Raji (cell line): Measurements from ENCODE around the gene SCCPDH.

Experiments
- POLR2A ChIP-seq: IDR thresholded peaks from 2 replicates; pipeline ENCODE4 v1.6.1; 2011; ENCODE audit warnings: low read depth, low read length, control low read depth; ENCODE audit not compliant: insufficient read depth

The SCCPDH gene

DNA sequence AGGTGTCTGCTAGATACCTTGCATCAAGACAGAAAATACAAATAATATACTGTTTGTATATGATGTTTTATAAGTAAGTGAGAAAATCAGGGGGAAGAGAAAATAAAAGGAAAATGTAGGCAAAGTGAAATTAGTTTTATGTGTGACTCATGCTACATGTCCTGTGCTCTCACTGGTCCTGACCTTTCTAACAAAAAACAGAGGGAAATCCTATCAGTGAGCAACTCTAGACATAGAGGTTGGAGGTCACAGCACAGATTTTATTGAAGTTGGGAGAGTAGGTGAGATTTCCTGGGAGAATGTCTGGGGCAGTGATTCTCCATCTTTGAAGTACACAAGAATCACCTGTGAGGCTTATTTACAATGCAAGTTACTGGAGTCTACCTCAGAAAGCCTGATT lies 9.5 kb downstream of the SCCPDH start:
- no peak for TF ChIP-seq POLR2A

DNA sequence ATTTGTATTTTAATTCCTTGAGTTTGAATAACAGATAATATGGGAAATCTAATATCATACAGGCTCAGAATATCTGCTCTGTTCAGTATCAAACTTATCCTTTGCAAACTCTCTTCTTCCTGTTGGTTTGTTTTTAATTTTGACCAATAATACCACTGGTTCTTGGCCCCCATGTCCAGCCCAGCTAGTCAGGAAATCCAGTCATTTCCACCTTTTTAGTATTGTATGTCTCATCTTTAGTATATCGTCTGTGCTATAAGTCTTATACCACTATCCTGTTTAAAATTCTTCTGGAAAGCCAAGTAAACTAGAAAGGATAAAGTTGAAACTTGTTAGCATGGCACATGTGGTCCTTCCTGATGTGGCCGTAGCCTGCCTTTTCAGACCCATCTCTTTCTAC lies 10.7 kb downstream of the SCCPDH start:
- no peak for TF ChIP-seq POLR2A

DNA sequence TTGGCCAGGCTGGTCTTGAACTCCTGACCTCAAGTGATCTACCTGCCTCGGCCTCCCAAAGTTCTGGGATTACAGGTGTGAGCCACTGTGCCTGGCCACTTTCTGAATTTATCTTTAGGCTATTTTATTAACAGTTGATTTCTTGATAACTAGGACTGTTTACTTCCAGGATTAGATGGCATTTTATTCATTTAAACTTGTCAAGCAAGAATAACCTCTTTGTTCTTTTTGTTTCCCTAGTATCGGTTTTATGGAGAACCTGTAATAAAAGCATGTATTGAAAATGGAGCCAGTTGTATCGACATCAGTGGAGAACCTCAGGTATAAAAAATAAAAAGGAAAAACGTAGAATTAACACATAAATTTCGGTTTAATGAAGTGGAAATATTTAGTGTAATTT lies 11.5 kb downstream of the SCCPDH start:
- TF ChIP-seq POLR2A = no peak

DNA sequence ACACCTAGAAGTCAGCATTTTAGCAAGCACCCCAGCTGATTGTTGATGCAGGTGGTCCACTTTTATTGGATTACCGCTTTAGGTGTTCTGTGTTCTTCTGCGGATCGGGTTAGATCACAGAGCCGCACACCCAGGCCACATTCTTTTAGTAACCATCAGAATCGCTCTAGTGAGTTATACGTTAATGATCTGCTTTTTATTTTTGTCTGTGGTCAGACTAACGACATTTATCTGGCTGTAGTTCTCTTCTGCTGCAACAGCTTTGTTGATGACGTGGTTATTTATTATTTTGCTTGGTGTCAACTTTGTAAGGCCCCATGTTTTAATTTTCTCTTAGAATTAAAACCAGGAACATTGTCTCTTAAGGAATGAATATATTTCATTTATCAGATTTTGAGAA lies 18.2 kb downstream of the SCCPDH start:
- no peak for TF ChIP-seq POLR2A

DNA sequence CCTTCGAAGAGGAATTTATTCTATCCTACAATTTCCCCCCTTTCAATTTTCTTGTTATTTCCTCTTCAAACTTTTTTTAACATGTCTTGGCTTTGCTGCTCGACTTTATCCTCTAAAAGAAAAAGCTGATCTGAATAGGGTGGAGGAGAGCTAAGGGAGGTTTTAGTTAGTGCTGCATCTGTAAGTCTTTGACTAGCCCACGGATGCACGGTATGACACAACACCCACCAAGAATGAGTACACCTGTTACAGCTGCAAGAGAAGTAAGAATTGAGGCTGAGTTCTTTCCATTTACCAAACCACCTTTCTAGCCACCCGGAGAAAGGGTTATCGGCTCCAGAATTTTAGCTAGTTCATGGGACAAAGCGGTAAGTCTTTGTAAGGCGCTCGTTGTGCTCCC lies 23.8 kb downstream of the SCCPDH start:
- TF ChIP-seq POLR2A = no peak

DNA sequence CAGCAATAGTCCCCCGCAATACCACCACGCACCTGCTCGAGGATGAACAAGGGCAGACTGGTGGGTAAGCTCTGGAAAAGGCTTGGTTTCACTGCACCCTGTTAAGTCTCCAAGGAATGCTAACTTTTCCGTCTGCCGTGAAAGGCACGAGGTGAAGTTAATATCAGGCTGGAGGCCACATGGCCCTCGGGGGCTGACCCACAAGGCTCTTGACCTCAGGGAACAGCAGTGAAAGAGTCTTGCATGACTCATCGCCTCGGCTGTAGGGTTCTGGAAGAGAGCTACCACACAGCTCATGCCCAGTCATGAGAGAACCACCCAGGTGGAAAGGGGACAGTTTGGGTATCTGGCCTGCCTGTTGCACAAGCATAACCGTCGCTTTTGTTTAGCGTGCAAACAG lies 24.7 kb downstream of the SCCPDH start:
- no peak for TF ChIP-seq POLR2A

DNA sequence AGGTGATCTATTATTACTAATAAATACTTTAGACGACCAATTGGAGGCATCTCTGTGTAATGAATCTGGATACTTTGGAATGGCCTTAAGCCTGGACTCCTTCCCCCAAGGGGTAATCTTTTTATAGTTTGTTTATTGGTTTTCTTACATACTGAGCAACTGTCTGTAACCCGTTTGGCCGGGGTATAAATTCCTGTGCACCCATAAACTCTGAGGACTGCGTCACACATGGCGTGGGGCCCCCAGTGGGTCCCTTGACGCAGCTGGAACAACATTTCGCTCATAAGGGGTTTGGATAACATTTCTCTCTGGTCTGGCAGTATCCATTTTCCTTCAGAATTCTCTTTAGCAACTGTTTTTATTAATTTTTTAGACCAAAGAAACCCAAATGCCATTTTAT lies 26.5 kb downstream of the SCCPDH start:
- no peak for TF ChIP-seq POLR2A

DNA sequence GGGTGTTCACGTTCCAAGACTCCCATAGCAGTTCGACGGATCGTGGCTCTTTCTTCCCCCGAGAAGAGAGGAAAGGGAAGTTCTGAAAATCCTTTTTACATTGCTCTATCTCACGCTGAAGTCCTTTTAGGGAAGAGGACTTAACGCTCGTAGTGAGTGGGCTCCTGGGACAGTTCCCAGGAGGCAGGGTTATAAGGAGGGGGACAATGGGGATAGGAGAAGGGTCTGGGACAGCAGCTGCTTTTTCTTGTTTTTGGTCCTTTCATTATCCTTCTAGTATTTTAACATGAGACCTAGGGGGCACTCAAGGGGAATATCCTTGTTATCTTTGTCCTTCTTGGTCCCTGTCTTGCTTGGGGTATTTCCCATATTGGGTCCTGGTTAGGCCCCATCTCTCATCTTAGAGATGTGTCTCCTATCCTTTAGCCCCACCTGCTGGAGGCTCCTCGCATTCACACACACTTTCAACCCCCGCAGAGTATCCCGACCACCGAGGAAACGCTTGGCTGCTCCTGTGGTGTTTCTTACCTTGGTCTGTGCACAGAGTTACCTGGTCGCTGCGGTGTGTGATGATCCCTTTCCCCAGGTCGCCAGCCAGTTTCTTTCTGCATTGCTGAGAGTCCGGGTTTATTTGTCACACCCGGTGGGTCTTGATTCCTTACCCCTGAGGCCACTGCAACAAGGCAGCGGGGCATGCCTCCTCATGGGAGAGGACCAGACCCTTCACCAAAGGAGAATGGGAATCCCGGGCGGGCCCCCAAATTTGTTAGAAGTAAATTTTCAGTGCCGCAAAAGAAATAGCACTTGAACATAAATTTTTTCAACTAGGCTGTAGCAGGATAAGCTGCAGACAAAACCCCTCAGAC lies 29.7 kb downstream of the SCCPDH start:
- TF ChIP-seq POLR2A = no peak

DNA sequence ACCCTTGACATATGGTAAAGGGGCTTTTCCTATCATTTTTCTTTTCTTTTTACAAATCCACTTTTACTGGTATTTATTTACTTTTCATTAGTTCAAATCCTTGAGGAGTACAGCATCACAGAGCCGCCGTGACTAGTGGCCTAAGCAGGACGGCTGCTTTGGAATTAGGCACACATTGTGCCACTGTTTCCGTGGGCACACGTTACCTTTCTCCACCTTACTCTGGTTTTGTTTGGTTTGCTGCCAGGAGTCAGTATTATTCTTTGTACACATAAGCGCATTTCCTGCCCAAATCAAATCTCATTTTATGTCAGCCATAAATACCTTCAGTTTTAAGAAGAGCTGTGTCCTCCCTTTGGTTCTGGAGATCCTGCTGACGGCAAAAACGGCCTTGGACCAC lies 31.2 kb downstream of the SCCPDH start:
- TF ChIP-seq POLR2A = no peak

DNA sequence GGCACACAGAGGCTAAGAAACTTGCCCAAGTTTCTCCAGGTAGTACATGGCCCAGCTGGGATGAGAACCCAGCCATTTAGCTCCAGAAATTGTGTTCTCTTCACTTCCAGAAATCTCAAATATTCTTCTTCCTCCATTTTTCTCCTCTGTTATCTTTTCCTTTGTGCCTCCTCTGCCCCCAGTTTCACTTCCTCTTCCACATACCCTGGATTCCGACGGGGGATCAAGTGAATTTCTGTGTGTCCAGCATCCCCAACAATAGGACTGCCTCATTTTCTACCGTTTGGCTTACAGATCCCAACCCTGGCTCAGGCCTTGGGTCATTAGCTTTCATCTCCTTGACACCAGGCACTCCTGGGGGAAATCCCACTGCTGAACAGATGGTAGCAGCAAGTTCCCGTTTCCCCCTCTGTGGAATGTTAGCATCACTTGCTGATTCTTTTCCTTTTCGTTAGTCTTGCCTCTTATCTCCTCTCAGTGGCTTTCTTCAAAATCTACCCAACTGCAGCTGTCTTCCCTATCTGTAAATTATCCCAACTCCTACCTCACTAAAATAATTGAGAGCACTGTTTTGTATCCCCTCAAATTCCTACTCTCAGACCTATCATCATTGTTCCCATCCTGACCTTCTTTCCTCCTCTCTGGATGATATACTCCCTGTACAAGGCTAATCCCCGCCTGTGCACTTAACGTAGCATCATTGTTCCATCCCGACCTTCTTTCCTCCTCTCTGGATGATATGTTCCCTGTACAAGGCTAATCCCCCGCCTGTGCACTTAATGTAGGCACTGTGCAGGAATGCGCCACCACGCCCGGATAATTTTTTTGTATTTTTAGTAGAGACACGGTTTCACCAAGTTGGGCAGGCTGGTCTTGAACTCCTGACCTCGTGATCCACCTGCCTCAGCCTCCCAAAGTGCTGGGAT lies 36.5 kb downstream of the SCCPDH start:
- no peak for TF ChIP-seq POLR2A

DNA sequence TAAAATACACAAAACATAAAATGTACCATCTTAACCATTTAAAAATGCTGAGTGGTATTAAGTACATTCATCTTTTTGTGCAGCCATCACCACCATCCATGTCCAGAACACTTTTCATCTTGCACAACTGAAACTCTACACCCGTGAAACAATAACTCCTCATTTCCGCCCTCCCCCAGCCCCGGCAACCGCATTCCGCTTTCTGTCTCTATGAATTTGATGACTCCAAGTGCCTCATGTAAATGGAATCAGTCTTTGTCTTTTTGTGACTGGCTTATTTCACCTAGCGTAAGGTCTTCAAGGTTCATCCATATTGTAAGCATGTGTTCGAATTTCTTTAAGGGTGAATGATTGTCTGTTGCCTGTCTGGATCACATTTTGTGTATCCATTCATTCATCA lies 37.2 kb downstream of the SCCPDH start:
- no peak for TF ChIP-seq POLR2A

DNA sequence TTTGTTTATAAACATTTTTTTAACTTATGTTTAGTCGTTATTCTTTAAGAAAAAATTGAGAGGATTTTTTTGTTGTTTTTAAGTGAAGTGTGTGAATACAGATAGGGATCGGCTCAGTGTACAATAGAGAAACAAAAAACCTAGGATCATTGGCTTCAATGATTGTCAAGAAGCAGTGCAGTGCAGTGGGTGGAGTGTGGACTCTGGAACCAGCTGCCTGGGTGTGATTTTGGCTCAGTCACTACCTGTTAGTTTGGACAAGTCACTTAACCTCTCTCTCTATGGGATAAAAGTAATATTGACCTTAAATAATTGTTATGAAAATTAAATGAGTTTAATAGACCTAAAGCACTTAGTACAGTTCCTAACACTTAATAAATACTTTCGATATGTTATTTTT lies 41.3 kb downstream of the SCCPDH start:
- TF ChIP-seq POLR2A = no peak

DNA sequence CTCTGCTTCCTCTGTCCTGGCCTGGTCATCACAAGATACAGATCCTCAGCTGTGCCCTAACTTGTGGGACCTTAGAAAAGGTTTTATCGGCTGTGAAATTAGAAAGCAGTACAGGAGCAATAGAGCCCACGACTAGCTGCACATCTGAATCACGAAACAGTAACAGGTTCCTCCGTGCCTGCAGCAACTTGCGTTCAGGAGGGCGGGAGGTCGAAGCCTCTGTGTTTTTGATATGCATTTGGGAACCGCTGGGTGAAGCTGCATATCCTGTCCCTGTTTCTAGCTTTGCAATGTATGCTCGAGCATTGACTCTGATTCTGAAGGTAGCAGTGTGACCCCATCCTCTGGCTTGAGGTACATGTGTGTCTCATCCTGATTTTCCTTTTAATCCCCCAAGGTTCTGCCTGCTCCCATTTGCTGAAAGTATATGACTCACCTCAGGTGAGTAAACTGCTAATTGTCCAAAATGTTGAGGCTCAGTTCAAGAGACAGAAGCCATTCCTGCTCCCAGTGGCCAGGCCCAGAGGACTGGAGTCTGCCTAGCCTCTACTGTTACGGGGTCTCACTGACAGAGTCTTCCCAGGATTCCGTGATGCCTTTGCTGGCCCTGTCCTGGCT lies 44.3 kb downstream of the SCCPDH start:
- TF ChIP-seq POLR2A = no peak

DNA sequence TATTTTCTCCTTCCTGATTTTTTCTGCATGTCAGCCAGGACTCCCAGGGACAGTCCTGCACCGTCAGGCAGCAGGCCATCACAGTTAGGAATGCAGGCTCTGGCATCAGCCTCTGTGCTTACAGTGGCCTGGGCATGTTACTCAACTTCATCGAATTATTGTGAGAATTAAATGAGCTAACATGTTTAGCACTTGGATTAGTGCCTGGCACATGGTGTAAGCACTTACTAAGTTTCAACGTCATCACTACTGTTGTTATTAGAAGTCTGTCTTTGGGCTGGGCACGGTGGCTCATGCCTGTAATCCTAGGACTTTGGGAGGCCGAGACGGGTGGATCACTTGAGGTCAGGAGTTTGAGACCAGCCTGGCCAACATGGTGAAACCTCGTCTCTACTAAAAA lies 45.1 kb downstream of the SCCPDH start:
- no peak for TF ChIP-seq POLR2A

DNA sequence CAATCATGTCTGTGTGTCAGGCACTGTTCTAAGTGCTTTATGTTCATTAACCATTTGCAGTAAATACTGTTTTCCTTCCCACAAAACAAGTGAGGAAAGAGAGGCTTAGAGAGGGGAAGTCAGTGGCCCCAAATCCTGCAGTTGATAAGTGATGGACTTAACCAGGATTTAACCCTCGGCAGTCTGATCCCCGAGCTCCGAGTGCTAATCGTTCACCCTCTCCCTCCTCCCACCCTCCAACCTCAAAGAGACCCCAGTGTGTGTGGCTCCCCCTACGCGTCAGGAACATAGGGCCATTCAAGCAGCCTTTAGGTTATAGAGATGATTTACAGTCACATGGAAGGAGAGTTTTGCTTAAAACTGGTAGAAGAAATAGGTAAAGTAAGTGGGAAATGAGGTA lies 47.2 kb downstream of the SCCPDH start:
- TF ChIP-seq POLR2A = no peak

DNA sequence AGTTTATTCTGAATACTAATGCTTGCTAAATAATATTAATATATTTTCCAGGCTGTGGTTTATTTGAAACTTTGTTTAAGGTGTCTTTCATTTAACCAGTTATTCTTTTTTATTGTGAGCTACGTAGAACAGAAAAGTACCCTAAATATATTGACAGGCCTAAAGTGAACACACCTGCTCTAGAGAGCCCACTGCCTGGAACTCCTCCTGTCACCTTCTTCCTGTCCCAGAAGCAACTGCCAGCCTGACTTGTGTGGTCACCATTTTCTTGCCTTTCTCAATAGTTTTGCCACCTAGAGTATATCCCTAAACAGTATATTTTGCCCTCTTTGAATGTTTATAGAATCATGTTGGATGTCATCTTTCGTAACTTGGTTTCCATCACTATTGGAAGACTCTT lies 48.5 kb downstream of the SCCPDH start:
- TF ChIP-seq POLR2A = no peak
